ENCODE data around the gene SPOPL.

SPOPL gene

DNA sequence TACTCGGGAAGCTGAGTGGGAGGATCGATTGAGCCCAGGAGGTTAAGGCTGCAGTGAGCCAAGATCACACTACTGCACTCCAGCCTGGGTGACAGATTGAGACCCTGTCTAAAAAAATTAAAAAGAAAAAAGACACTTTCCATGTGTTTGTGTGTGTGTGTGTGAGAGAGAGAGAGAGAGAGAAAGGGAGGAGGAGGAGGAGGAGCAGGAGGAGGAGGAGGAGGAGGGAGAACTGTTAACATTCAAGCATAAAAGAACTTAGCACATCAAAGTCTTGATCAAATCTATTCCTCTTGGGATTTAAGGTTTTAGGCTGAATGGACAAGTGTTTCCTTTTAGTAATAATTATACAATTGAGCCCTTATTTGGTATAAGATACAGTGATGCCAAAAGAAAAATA, 75.5 kb downstream of the SPOPL start:
- no peak for FAIRE-seq
- TF ChIP-seq POLR2AphosphoS5 (IDR thresholded peaks at IDR 0.05; ENCODE audit: low read depth, low read length) (no peak), TAF1 (IDR thresholded peaks at IDR 0.05; ENCODE audit: borderline replicate concordance, low read depth, low read length) (no peak), POLR2A (IDR thresholded peaks at IDR 0.05; ENCODE audit: low read depth, low read length) (no peak)
- DNase-seq (ENCODE audit: insufficient read length) = no peak

DNA sequence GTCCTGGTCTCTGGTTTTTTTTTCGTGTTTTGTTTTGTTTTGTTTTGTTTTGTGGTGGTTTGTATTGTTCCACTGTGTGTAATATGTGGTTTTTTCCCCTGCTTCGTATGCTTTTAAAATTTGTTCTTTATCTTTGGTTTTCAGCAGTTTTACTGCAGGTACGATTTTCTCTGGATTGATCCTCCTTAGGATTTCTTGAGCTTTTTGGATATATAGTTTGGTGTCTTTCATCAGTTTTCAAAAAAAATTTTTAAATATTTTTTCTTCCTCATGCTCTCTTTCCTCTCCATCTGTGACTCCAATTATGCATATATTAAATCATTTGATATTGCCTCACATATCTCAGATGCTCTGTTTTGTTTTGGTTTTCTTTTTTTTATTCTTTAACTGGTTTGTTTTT, 78.0 kb downstream of the SPOPL start:
- FAIRE-seq = no peak
- DNase-seq (ENCODE audit: insufficient read length) = no peak

DNA sequence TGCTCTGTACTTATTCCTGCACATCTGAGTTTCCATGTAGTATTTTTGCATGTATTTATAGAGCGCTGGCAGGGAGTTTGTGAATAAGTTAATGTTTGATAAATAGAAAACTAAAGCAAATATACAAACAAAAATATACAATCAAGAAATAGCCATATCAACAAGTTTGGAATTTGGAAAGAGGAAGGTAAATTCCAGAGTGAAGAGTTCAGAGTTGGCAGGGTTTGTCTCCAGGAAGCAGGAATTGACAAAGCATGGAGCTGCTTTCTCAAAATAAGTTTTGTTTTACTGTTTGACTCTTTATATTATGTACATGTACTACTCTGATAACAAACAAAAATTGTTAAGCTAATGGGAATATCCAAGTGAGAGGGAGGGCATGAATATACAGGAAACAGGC, 80.3 kb downstream of the SPOPL start:
- FAIRE-seq (no peak), DNase-seq (ENCODE audit: insufficient read length) (no peak)
- TF ChIP-seq POLR2AphosphoS5 (IDR thresholded peaks at IDR 0.05; ENCODE audit: low read depth, low read length) (no peak), POLR2A (IDR thresholded peaks at IDR 0.05; ENCODE audit: low read depth, low read length) (no peak), TAF1 (IDR thresholded peaks at IDR 0.05; ENCODE audit: borderline replicate concordance, low read depth, low read length) (no peak)

More for the DNA sequence above, 78.0 kb downstream of the SPOPL start:
- TF ChIP-seq POLR2A (IDR thresholded peaks at IDR 0.05; ENCODE audit: low read depth, low read length) (no peak), TAF1 (IDR thresholded peaks at IDR 0.05; ENCODE audit: borderline replicate concordance, low read depth, low read length) (no peak), POLR2AphosphoS5 (IDR thresholded peaks at IDR 0.05; ENCODE audit: low read depth, low read length) (no peak)

DNA sequence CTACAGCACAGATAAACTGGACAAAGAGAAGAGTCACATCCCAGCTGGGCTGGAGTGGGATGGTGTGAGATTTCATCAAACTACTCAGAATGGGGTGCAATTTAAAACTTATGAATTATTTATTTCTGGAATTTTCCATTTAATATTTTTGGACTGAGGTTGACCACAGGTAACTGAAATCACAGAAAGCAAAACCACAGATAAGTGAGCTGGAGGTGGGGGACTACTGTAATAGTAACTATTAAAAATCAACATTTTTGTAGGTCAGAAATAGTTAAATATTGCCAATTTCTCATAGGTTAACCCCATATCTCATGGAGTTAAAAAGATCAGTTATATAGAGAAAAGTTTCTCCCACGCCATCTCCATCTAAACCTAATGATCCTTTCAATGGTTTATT, 88.1 kb downstream of the SPOPL start:
- no peak for FAIRE-seq
- DNase-seq (ENCODE audit: insufficient read length) = no peak
- no peak for TF ChIP-seq POLR2A (IDR thresholded peaks at IDR 0.05; ENCODE audit: low read depth, low read length)
- TF ChIP-seq POLR2AphosphoS5 (IDR thresholded peaks at IDR 0.05; ENCODE audit: low read depth, low read length) = no peak
- no peak for TF ChIP-seq TAF1 (IDR thresholded peaks at IDR 0.05; ENCODE audit: borderline replicate concordance, low read depth, low read length)

DNA sequence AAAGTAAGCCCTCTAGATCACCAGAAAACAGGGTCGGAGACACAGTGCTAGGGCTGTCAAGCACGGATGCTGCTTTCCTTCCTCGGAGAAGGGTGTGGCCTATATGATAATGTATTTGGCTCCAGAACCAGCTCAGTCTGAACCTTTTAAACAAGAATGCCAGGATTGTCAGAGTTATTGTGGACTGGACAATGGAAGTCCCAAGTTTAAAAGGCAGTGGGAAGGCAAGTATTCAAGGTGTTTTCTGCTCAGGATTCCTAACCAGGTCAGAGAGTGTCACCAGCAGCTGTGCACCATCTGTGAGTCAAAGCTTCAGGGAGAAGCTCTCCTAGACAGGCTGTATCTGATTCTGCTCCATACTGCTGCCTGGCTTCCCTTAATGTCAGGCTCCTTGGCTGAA, 94.8 kb downstream of the SPOPL start:
- no peak for TF ChIP-seq TAF1 (IDR thresholded peaks at IDR 0.05; ENCODE audit: borderline replicate concordance, low read depth, low read length)
- TF ChIP-seq POLR2AphosphoS5 (IDR thresholded peaks at IDR 0.05; ENCODE audit: low read depth, low read length) = no peak
- no peak for TF ChIP-seq POLR2A (IDR thresholded peaks at IDR 0.05; ENCODE audit: low read depth, low read length)
- FAIRE-seq (no peak), DNase-seq (ENCODE audit: insufficient read length) (no peak)

DNA sequence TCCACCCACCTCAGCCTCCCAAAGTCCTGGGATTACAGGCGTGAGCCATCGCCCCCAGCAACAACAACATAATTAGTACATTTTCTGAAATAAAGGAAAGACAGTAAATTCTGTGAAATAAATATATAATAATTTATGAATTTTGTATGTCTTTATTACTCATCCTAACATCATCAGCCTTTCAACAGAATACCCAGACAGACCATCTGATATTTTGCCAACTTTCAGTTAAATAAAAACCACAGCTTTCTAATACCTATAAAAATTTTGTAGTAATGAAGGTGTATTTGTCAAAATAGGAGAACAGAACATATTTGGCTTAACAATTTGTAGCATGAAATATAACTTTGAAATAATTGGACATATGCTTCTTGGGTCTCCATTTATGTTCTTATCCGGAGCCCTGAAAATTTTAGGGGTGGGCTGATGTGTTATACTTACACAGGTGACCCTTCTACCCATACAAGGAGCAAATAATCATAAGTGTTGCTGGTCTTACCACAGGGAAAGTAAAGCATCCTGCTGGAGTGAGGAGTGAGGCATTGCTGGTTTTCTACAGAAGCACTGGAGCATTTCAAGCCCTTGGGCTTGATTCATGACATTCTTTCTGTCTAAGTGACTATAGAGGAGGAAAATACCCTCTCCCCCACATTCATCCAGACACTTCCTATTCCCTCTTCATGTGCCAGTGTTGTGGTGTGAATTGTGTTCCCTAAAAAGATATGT, 99.3 kb downstream of the SPOPL start:
- TF ChIP-seq POLR2AphosphoS5 (IDR thresholded peaks at IDR 0.05; ENCODE audit: low read depth, low read length) = no peak
- no peak for TF ChIP-seq POLR2A (IDR thresholded peaks at IDR 0.05; ENCODE audit: low read depth, low read length)
- no peak for FAIRE-seq
- DNase-seq (ENCODE audit: insufficient read length) = no peak

DNA sequence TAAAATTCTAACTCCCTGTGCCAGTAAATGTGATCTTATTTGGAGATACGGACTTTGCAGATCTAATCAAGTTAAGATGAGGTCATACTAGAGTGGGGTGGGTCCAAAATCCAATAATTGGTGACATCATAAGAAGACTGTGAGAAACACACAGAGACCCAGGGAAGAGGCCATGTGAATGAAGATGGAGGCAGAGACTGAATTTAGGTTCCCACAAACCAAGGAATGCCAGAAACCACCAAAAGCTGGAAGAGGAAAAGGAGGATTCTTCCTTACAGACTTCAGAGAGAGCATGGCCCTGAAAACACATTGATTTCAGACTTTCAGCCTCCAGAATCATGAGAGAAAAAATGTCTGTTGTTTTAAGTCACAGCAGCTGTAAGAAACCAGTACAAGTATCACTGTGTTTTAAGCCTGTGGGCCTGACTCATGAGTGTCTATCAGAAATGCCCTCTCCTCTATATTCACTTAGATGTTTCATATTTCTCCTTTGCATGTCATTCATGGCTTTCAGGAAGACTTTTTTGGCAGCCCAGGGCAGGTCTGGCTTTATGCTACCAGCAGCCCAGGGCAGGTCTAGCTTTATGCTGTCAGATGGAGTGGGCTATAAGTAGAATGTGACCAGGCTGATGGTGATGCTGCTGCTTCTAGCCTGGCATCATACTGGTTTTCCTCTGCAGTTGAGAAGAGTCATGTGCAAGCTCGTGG, 100.0 kb downstream of the SPOPL start:
- no peak for DNase-seq (ENCODE audit: insufficient read length)
- peak; percentile 40 for FAIRE-seq
- TF ChIP-seq TAF1 (IDR thresholded peaks at IDR 0.05; ENCODE audit: borderline replicate concordance, low read depth, low read length) (no peak), POLR2A (IDR thresholded peaks at IDR 0.05; ENCODE audit: low read depth, low read length) (no peak), POLR2AphosphoS5 (IDR thresholded peaks at IDR 0.05; ENCODE audit: low read depth, low read length) (no peak; the same call in 1 of the 2 replicates)

DNA sequence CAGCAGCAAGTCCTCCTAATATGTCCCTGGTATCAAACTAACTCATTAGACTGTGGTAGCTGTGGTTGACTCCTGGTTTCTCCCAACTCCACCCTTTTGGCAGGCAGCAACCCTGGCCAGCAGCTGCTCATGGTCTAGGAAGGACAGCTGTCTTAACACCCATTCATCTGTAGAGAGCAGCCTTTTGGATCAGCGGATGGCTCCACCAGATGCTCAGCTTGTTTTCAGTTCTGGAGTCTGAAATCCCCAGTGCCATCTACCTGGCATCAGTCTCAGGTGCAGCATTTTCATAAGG, 100.5 kb downstream of the SPOPL start:
- no peak for FAIRE-seq
- TF ChIP-seq POLR2AphosphoS5 (IDR thresholded peaks at IDR 0.05; ENCODE audit: low read depth, low read length) = no peak
- no peak for TF ChIP-seq TAF1 (IDR thresholded peaks at IDR 0.05; ENCODE audit: borderline replicate concordance, low read depth, low read length)
- TF ChIP-seq POLR2A (IDR thresholded peaks at IDR 0.05; ENCODE audit: low read depth, low read length) = no peak
- DNase-seq (ENCODE audit: insufficient read length) = no peak

DNA sequence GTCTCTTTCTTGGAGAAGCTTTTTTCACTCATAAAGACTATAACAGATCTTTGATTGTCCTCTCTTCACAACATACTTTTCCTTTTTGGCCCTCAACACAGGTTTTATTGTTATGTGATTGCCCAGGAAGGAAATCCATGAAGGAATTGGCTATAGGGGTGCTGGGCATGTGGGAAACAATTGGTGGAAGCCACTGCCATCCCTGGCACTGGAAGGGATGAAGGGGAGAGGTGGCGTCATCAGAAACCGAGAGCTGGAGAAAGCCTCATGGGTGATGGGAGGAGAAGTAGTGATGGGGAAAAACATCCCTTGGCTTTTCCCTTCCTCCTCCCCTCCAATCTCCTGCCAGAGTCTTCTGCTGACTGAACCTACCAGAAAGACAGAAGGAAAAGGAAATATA, 106.2 kb downstream of the SPOPL start:
- FAIRE-seq (no peak), DNase-seq (ENCODE audit: insufficient read length) (no peak)
- TF ChIP-seq POLR2AphosphoS5 (IDR thresholded peaks at IDR 0.05; ENCODE audit: low read depth, low read length) = no peak

DNA sequence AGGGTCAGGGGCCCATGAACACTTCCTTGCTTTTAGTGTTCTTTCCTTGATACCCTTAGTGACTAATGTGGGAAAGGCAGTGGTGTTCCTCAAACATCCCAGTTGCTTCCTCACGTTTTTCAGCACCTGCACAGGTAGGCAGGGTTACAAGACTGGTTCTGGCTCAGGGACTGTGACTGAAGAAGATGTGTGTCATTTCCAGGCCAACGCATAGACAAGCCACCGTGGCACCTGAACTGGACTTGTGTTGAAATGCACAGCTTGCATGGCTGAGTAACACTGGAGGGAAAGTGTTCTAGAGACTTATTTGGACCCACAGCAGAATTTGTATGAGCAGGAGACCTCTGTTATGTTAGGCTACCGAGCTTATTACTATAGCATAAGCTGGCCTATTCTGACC, 107.9 kb downstream of the SPOPL start:
- TF ChIP-seq POLR2A (IDR thresholded peaks at IDR 0.05; ENCODE audit: low read depth, low read length) (no peak), POLR2AphosphoS5 (IDR thresholded peaks at IDR 0.05; ENCODE audit: low read depth, low read length) (no peak), TAF1 (IDR thresholded peaks at IDR 0.05; ENCODE audit: borderline replicate concordance, low read depth, low read length) (no peak)
- FAIRE-seq (no peak), DNase-seq (ENCODE audit: insufficient read length) (no peak)

DNA sequence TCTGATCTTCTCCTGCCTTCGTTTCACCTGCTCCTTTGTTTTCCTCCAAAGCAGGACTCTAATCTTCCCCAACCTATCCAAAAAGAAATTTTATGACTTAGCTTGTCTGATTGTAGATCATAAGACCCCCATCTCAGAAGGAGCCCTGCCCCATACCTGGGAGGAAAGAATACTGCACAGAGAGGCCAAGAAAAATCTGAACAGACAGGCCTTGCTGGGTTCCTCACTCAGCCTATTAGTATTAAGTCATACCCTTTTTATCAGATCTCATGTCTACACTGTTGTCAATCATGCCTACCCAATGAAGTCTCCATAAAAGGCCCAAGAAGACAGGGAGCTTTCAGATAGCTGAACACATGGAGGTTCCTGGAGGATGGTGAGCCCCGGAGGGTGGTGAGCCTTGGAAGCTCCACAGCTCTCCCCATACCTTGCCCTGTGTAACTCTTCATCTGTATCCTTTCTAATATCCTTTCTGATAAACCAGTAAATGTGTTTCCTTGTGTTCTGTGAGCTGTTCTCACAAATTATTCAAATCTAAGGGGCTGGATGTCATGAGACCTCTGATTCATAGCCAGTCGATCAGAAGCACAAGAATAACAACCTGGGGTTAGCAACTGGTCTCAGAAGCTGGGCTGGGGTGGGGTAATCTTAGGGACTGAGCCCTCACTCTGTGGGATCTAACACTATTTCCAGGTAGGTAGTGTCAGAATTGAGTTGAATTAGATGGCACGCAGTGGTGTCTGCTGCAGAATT, 108.8 kb downstream of the SPOPL start:
- no peak for FAIRE-seq
- no peak for DNase-seq (ENCODE audit: insufficient read length)
- TF ChIP-seq POLR2A (IDR thresholded peaks at IDR 0.05; ENCODE audit: low read depth, low read length) (no peak), POLR2AphosphoS5 (IDR thresholded peaks at IDR 0.05; ENCODE audit: low read depth, low read length) (no peak), TAF1 (IDR thresholded peaks at IDR 0.05; ENCODE audit: borderline replicate concordance, low read depth, low read length) (no peak)

DNA sequence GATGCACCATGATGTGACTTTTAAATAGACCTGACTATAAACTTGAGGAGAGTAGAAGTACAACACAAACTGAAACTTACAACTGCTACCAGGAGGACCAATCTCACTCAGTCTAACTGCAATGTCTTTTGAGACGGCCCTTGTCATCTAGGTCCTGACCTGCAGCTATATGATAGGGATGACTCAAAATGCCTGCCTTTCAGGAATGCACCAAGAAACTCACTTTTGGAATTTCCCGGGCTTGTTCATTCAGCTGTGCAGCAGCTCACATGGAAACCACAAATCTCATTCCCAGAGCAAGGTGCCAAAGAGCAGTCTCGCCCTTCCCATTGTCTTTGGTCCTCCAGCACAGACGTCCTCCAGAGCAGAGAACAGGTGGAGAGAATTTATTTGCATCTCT, 113.7 kb downstream of the SPOPL start:
- TF ChIP-seq TAF1 (IDR thresholded peaks at IDR 0.05; ENCODE audit: borderline replicate concordance, low read depth, low read length) (no peak), POLR2AphosphoS5 (IDR thresholded peaks at IDR 0.05; ENCODE audit: low read depth, low read length) (no peak), POLR2A (IDR thresholded peaks at IDR 0.05; ENCODE audit: low read depth, low read length) (no peak)
- FAIRE-seq (no peak), DNase-seq (ENCODE audit: insufficient read length) (no peak)

Measured in GM12892 (cell line).